HEK293 (cell line): ENCODE measurements around the gene ADAMTS19.

Source experiments
- PRDM1 ChIP-seq: fragments of 450-650 bp; formaldehyde crosslinking; IDR thresholded peaks from 2 replicates; pipeline ENCODE4; 2016; ENCODE audit warnings: missing biosample characterization, missing genetic modification characterization
- RBAK ChIP-seq: fragments of 450-650 bp; formaldehyde crosslinking; IDR thresholded peaks from 2 replicates; pipeline ENCODE4 v1.5.1; 2016; ENCODE audit warnings: missing biosample characterization, missing genetic modification characterization
- ZFP3 ChIP-seq: fragments of 450-650 bp; formaldehyde crosslinking; IDR thresholded peaks from 2 replicates; pipeline ENCODE4 v1.5.1; 2016; ENCODE audit warnings: low read depth, missing biosample characterization, missing genetic modification characterization
- ZNF138 ChIP-seq: fragments of 450-650 bp; formaldehyde crosslinking; IDR thresholded peaks from 2 replicates; pipeline ENCODE4 v1.5.1; 2016; ENCODE audit warnings: missing biosample characterization, missing genetic modification characterization, borderline replicate concordance
- ZNF274 ChIP-seq, 2 experiments: fragments of 200-500 bp in 1 of 2; fragments of 450-650 bp in 1 of 2; sonication (Bioruptor generic) in 1 of 2; formaldehyde crosslinking in 1 of 2; IDR thresholded peaks; 2 replicates each; pipeline versions ENCODE4 v1.5.1 to v1.6.1; 2014 to 2016; ENCODE audit warnings: borderline replicate concordance in 1 of 2, inconsistent platforms in 1 of 2, low read length in 1 of 2, missing biosample characterization in 1 of 2, missing genetic modification characterization in 1 of 2
- ZNF76 ChIP-seq: fragments of 450-650 bp; formaldehyde crosslinking; IDR thresholded peaks from 2 replicates; pipeline ENCODE4; 2016; ENCODE audit warnings: low read depth, missing biosample characterization, missing genetic modification characterization, borderline replicate concordance
- ZNF777 ChIP-seq: fragments of 450-650 bp; formaldehyde crosslinking; IDR thresholded peaks from 2 replicates; pipeline ENCODE4 v1.5.1; 2017; ENCODE audit warnings: missing biosample characterization, missing genetic modification characterization, borderline replicate concordance
- TF ChIP-seq, protein P1 (sequence below): fragments of 450-650 bp; formaldehyde crosslinking; IDR thresholded peaks from 2 replicates; pipeline ENCODE4 v1.5.1; 2016; ENCODE audit warnings: missing biosample characterization, missing genetic modification characterization
- TF ChIP-seq, protein P2 (sequence below): fragments of 450-650 bp; formaldehyde crosslinking; IDR thresholded peaks from 2 replicates; pipeline ENCODE4 v1.5.1; 2017; ENCODE audit warnings: missing biosample characterization, missing genetic modification characterization

DNA sequence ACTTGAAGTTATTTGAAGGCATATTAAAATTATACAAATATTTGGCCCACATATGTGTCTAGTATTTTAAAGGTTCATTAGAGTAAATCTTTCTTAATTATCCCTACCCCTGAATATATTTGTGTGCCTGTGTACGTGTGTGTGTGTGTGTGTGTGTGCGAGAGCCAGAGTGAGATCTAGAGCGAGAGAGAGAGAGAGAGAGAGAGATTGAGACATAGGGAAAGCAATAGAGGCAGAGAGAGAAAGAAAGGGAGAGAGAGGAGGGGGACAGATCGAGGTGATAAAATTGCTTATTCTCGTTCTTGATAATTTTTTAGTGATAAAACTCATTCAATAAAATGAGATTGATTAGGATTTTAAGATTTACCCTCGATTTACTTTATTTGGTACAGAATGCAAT, 47.4 kb downstream of the ADAMTS19 start:
- TF ChIP-seq, protein P1, sequence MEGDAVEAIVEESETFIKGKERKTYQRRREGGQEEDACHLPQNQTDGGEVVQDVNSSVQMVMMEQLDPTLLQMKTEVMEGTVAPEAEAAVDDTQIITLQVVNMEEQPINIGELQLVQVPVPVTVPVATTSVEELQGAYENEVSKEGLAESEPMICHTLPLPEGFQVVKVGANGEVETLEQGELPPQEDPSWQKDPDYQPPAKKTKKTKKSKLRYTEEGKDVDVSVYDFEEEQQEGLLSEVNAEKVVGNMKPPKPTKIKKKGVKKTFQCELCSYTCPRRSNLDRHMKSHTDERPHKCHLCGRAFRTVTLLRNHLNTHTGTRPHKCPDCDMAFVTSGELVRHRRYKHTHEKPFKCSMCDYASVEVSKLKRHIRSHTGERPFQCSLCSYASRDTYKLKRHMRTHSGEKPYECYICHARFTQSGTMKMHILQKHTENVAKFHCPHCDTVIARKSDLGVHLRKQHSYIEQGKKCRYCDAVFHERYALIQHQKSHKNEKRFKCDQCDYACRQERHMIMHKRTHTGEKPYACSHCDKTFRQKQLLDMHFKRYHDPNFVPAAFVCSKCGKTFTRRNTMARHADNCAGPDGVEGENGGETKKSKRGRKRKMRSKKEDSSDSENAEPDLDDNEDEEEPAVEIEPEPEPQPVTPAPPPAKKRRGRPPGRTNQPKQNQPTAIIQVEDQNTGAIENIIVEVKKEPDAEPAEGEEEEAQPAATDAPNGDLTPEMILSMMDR (tag by site-specific recombination) = no peak
- TF ChIP-seq ZFP3 (tag by site-specific recombination) = no peak
- TF ChIP-seq ZNF138 (tag by site-specific recombination) = no peak
- TF ChIP-seq PRDM1 = peak; percentile 28; the same call in 1 of the 2 replicates
- TF ChIP-seq ZNF777 (tag by site-specific recombination) = no peak
- TF ChIP-seq, protein P2, sequence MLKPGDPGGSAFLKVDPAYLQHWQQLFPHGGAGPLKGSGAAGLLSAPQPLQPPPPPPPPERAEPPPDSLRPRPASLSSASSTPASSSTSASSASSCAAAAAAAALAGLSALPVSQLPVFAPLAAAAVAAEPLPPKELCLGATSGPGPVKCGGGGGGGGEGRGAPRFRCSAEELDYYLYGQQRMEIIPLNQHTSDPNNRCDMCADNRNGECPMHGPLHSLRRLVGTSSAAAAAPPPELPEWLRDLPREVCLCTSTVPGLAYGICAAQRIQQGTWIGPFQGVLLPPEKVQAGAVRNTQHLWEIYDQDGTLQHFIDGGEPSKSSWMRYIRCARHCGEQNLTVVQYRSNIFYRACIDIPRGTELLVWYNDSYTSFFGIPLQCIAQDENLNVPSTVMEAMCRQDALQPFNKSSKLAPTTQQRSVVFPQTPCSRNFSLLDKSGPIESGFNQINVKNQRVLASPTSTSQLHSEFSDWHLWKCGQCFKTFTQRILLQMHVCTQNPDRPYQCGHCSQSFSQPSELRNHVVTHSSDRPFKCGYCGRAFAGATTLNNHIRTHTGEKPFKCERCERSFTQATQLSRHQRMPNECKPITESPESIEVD = no peak
- no peak for TF ChIP-seq ZNF76 (tag by site-specific recombination)
- no peak for TF ChIP-seq ZNF274 (IDR thresholded peaks at IDR 0.05; ENCODE audit: low read length)
- TF ChIP-seq ZNF274 (tag by site-specific recombination; IDR thresholded peaks at IDR 0.05; ENCODE audit: borderline replicate concordance) = no peak
- TF ChIP-seq RBAK (tag by site-specific recombination) = no peak
